Erythroblast (primary cell): ENCODE measurements around the gene C1GALT1.

Experiments used
- GATA1 ChIP-seq: IDR thresholded peaks from 2 replicates; pipeline ENCODE4 v1.6.1; 2011; ENCODE audit warnings: low read depth, mild to moderate bottlenecking, control low read depth, low read length, moderate library complexity
- POLR2A ChIP-seq: IDR thresholded peaks from 2 replicates; pipeline ENCODE4 v1.6.1; 2011; ENCODE audit warnings: mild to moderate bottlenecking, low read length

DNA sequence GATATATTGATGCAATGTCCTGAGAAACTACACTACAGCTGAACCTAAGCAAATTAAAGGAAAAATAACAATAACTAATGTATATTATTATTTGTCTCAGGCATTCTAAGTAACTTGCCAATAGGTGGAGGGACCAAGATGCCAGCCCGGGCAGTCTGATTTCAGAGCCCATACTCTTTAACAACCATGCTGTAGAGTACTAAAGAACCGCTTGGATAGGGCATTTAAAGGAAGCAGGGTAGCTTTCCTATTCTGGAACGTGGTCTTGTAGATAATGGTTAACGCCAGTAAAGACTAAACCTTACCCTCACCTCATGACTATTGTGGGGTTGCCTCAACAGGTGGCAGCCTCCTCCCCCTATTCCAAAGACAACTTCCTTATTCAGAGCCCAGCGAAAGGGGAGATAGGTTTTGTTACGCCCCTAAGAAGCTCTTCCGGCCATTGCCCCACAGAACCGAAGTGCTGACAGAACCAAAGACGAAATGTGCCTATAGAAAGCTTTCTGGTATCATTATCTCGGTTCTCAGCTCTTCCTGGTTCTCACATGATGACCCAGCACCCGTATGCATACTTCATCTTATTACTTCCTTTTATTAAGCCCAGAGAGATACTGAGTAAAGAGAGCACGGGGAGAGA, 707 bp upstream of the C1GALT1 start:
- TF ChIP-seq POLR2A, result no peak
- no peak for TF ChIP-seq GATA1
